Brain microvascular endothelial cell (primary cell): Measurements from ENCODE around the gene SLITRK3.
"Not testable (repeated sequence)": the region's sequence is repeated elsewhere in the genome, so short reads cannot be mapped to it uniquely, and the experiment has no call there.

Source experiments
- DNase-seq: peaks from one replicate; pipeline ENCODE4 v3.0.0-alpha.2; 2020
- H3K27ac ChIP-seq: fragments of 250-450 bp; sonication (Bioruptor Pico); 2 replicates; pipeline ENCODE4 v1.5.1; 2020; ENCODE audit warnings: mild to moderate bottlenecking, moderate library complexity
- H3K27me3 ChIP-seq: fragments of 250-450 bp; sonication (Bioruptor Pico); replicated peaks from 2 replicates; pipeline ENCODE4 v1.5.1; 2020; ENCODE audit warnings: mild to moderate bottlenecking
- H3K36me3 ChIP-seq: fragments of 250-450 bp; sonication (Bioruptor Pico); replicated peaks from 2 replicates; pipeline ENCODE4 v1.5.1; 2020; ENCODE audit warnings: mild to moderate bottlenecking
- H3K4me3 ChIP-seq: 2 replicates; pipeline ENCODE4 v1.5.1; 2011; ENCODE audit warnings: low read depth, mild to moderate bottlenecking, control low read depth, low read length, moderate library complexity
- in situ Hi-C: cut with HindIII; loops from 2 replicates; pipeline ENCODE4 v1.10.0; 2017; ENCODE audit warnings: low sequenced_read_pairs, low pct_ligation_motif_present
- TF ChIP-seq, protein P1 (sequence below): IDR thresholded peaks from 2 replicates; pipeline ENCODE4 v1.5.1; 2011; ENCODE audit warnings: low read depth, mild to moderate bottlenecking, moderate library complexity, low read length, control low read depth, inconsistent platforms; ENCODE audit errors: missing control alignments

SLITRK3 gene

DNA sequence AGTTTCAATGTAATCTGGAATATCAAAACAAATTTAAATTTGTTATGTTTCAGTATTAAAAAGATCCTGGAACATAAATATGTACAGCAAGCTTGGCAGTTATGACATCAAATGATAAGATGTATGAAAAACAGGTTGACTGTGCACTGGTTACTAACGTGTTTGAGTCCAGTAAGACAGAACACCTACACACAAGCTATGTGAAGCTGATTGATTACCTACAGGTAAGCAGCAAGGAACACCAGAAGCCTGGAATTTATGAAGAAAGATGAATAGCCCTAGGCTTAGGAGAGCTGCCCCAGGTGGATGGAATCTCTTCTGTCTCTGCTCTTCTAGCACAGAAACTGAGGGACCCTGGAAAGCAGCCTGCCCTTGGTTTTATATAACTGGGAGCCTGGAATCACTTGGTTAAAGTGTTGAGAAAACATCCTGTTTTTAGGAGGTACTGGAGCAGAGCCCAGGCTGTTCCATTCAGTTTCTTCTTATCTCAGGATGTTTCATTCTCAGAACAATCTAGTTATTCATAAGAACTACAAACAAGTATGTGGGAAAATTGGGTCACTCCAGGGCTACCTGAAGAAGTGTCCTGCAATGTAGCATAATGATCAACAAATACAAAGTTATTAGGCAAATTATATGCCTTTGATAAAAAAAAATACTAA lies 36.3 kb downstream of the SLITRK3 start:
- Histone ChIP-seq H3K27ac (no peak overlapping the region), H3K27me3 (no peaks in the 10 kb centered on the region), H3K4me3 (no peak overlapping the region), H3K36me3 (no peaks in the 10 kb centered on the region)
- in situ Hi-C loops = no loop called here
- TF ChIP-seq, protein P1, sequence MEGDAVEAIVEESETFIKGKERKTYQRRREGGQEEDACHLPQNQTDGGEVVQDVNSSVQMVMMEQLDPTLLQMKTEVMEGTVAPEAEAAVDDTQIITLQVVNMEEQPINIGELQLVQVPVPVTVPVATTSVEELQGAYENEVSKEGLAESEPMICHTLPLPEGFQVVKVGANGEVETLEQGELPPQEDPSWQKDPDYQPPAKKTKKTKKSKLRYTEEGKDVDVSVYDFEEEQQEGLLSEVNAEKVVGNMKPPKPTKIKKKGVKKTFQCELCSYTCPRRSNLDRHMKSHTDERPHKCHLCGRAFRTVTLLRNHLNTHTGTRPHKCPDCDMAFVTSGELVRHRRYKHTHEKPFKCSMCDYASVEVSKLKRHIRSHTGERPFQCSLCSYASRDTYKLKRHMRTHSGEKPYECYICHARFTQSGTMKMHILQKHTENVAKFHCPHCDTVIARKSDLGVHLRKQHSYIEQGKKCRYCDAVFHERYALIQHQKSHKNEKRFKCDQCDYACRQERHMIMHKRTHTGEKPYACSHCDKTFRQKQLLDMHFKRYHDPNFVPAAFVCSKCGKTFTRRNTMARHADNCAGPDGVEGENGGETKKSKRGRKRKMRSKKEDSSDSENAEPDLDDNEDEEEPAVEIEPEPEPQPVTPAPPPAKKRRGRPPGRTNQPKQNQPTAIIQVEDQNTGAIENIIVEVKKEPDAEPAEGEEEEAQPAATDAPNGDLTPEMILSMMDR = no peak
- DNase-seq = no peak

DNA sequence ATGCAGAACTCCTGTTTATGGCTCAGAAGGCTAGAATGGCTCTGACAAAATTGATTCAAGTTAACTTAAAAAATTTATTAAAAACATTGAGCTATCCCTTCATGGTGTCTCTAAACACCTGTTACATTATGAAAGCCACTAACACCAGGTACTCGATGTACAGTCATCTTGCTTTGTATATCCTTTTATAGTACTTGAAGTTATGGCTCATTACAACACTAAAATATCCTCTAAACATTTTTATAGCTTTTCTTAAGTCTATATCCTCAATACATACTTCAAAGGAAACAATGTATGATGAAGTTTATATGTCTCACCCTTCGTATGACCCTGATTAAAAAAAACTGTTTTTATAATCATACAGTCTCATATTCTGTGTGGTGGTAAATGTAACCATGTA lies 38.2 kb downstream of the SLITRK3 start:
- no peaks in the 10 kb centered on the region for H3K27me3 ChIP-seq
- in situ Hi-C loops = no loop called here
- no peak overlapping the region for H3K4me3 ChIP-seq
- DNase-seq = no peak
- H3K36me3 ChIP-seq = no peaks in the 10 kb centered on the region
- H3K27ac ChIP-seq = no peak overlapping the region
- TF ChIP-seq, protein P1 = no peak

DNA sequence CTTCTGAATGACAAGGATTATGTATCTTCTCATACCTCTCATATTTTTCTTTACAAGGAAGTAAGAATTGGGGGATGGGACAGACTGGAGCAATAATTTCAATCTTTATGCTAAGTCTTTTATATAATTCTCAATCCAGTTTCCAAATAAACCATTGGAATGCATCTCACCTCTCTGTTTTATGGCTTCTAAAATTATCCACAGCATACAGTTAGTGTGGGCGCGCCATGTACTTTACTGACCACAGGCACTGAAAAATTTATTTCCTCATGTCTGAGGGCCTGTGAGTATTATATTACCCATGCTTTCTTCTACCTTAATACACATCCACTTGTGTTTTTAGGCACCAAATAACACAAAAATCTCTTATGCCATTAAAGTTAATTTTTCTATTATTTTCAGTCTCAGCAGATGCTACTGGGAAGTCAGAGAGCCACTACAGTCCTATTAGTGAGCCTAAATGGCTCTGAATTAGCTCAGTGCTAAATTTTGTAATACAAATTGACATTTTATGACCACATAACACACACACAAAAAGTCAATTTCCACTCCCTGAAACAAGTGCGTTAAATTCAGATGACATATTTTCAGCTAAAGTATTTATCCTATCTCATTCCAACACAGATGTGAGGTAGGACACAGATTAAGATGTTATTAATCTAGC lies 39.3 kb downstream of the SLITRK3 start:
- H3K27ac ChIP-seq = no peak overlapping the region
- no peaks in the 10 kb centered on the region for H3K27me3 ChIP-seq
- in situ Hi-C loops = no loop called here
- TF ChIP-seq, protein P1 = no peak
- no peak overlapping the region for H3K4me3 ChIP-seq
- no peak for DNase-seq
- H3K36me3 ChIP-seq = no peaks in the 10 kb centered on the region

DNA sequence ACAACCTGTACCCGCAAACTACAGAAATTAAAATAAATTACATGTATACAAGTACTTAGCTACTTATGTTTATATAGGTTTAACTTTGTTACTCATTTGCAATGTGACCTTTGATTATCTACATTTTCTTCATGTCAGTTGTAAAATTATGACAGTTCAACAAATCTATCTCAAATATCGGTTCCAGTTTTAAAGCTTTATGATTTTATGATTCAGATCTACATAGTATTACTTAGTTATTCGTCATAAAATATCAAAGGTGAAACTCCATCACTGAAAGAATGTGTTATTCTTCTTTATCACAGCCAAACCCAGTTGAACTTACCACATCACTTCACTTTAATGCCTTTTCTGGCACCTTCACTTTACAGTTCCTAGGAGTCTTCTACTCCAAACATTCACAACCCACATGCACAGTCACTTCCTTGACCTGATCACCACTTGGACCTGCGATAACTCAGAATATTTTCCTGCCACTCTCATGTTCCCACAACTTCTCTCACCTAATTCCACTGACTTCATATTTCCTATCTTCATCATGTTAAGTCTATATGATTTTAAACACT lies 47.2 kb downstream of the SLITRK3 start:
- Histone ChIP-seq H3K27me3 (no peaks in the 10 kb centered on the region), H3K4me3 (no peak overlapping the region), H3K36me3 (no peaks in the 10 kb centered on the region), H3K27ac (no peak overlapping the region)
- TF ChIP-seq, protein P1 = no peak
- in situ Hi-C loops = no loop called here
- no peak for DNase-seq

DNA sequence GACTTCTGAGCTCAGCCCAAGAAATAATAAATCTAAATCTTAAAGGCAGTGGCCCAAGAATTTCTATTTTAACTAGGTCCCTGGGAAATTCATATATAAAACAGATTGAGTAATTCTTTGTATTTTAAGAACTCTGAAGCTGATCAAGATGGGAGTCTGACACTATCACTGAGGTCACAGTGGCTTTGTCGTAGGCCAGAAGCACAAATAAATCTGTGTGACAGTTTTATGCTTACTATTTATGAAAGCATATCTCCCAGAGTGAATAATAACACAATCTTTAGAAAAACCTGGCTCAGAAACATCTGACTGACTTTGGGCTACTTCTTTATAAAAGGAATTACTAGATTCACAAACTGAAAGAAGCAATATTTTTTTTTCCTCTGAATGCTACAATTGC lies 51.9 kb downstream of the SLITRK3 start:
- no peak overlapping the region for H3K4me3 ChIP-seq
- H3K27me3 ChIP-seq = no peaks in the 10 kb centered on the region
- in situ Hi-C loops = no loop called here
- TF ChIP-seq, protein P1 = no peak
- no peak for DNase-seq
- H3K27ac ChIP-seq = no peak overlapping the region
- H3K36me3 ChIP-seq = no peaks in the 10 kb centered on the region

DNA sequence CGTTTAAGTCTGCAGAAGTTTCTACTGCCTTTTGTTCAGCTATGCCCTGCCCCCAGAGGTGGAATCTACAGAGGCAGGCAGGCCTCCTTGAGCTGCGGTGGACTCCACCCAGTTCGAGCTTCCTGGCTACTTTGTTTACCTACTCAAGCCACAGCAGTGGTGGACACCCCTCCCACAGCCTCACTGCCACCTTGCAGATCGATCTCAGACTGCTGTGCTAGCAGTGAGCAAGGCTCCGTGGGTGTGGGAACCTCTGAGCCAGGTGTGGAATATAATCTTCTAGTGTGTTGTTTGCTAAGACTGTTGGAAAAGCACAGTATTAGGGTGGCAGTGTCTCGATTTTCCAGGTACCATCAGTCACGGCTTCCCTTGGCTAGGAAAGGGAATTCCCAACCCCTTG lies 56.3 kb downstream of the SLITRK3 start:
- H3K27ac ChIP-seq, H3K27me3 ChIP-seq, H3K36me3 ChIP-seq, DNase-seq, in situ Hi-C loops, H3K4me3 ChIP-seq: not testable (repeated sequence)
